Heart left ventricle (tissue), 13 donors: Measurements from ENCODE around the gene ECM2.

Experiments used
- POLR2A ChIP-seq, 2 donors: fragments of 450-650 bp; IDR thresholded peaks; one replicate each; pipeline ENCODE4 v1.6.1; 2017; ENCODE audit warnings: antibody characterized with exemption in 2 of 2, mild to moderate bottlenecking in 2 of 2, moderate library complexity in 2 of 2
- TF ChIP-seq, protein P1 (sequence below), 12 donors: fragments of 200-600 bp; sonication (generic) in 4 of 12; IDR thresholded peaks; one replicate each; pipeline versions ENCODE4 v1.5.0 to v1.8.0; 2018 to 2022; ENCODE audit warnings: antibody characterized with exemption in 12 of 12, mild to moderate bottlenecking in 5 of 12
- donor health status: ischemic (EF 13 %, LVEDD 7.1; RV severe dilation, severe dysfunction).
- donor health status: DM: no; HTN: yes; CAD: no.
- donor health status: DM: no; HTN: no; CAD: no.
- donor health status: ischemic (EF 25% LVEDD 6.9; RV normal size, moderate dysfunction).
- donor health status: ischemic (EF 25% LVEDD 5.7; RV mildly dilated, moderate dysfunction).
- donor health status: ischemic (EF 35%, LVEDD 5.7; RV mildly dilated, moderate dysfunction).
- donor health status: nonischemic (EF 11% LVEDD 7.7; RV severe dilation, severe dysfunction).
- donor health status: DM: yes; HTN: yes; CAD: no.
- donor health status: PGD.
- donor health status: ischemic (EF 29% LVEDD 5.4; RV normal size, mild dysfunction).
- donor health status: nonischemic (EF 23%, LVEDD 6.1; RV moderate dilation, normal function).

DNA sequence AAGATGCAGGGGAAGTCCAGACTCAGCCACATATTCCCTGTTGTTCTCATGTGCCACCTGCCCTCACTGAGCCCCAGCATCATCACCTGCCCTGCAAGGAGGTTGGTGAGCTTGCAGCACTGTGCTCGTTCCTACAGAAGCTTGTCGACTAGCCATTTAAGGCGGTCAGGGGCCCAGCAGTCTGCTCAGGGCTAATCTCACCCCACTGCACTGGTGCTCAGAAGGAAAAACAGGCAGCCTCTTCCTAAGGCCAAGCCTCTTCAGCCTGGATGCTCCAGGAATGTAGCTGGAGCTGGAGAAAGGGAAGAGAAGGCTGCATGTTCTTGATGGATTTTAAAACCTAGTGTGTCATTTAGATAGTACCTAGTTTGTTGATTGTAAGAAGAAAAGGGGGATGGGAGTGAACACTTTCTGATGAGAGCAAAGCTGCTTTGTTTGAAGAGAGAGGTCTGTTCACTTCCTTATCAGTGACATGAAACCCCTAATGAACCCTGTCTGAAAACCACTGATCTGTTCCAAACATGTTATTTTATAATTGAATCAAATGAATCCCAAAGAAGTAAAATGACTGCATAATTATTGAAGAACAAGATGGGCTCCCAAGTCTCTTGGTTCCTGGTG is 42.9 kb downstream of the ECM2 start:
- TF ChIP-seq, protein P1, sequence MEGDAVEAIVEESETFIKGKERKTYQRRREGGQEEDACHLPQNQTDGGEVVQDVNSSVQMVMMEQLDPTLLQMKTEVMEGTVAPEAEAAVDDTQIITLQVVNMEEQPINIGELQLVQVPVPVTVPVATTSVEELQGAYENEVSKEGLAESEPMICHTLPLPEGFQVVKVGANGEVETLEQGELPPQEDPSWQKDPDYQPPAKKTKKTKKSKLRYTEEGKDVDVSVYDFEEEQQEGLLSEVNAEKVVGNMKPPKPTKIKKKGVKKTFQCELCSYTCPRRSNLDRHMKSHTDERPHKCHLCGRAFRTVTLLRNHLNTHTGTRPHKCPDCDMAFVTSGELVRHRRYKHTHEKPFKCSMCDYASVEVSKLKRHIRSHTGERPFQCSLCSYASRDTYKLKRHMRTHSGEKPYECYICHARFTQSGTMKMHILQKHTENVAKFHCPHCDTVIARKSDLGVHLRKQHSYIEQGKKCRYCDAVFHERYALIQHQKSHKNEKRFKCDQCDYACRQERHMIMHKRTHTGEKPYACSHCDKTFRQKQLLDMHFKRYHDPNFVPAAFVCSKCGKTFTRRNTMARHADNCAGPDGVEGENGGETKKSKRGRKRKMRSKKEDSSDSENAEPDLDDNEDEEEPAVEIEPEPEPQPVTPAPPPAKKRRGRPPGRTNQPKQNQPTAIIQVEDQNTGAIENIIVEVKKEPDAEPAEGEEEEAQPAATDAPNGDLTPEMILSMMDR (IDR thresholded peaks at IDR 0.05), result no peak
- TF ChIP-seq POLR2A (IDR thresholded peaks at IDR 0.05), result no peak
